ENCODE measurements around the gene ST7. TPM values are rescaled to one million over a fixed set of nuclear protein-coding genes. Genes with fewer than 3 reads are reported as not detected.

Gene ST7
- total and polyA plus RNA-seq, 2 of the 8 experiments (the other 6 are each of a cell fraction or from before 2014, with no cell fraction given) = 16.3 to 18.0 TPM

GRCh38 chr7:117130262-117130661 lies 177.0 kb downstream of the ST7 start:
- H3K23ac ChIP-seq (ENCODE audit: insufficient read length) = no peak overlapping the region
- no peak overlapping the region for H4K8ac ChIP-seq (ENCODE audit: extremely low read depth, insufficient read depth, low read length)
- H3K14ac ChIP-seq (ENCODE audit: insufficient read length) = no peak overlapping the region
- WGBS, 2 experiments (ENCODE audit: extremely low coverage in 1 of 2, insufficient coverage in 1 of 2, insufficient read length in 1 of 2, insufficient replicate concordance in 2 of 2, low coverage in 1 of 2, low lambda C conversion rate in 2 of 2, missing lambda C conversion rate in 1 of 2) = 92% methylated on average over 5 of the region's 5 CpGs; no CpG with 5 or more reads in 1 of the 2 experiments
- no peak overlapping the region for H2AK5ac ChIP-seq (ENCODE audit: low read depth, low read length)
- no peak overlapping the region for H3K4ac ChIP-seq (replicated peaks; ENCODE audit: insufficient read length, low read depth, low read length)
- no peaks in the 10 kb centered on the region for H4K20me1 ChIP-seq (replicated peaks in 1 of 2; ENCODE audit: control insufficient read depth in 1 of 2, insufficient read depth in 2 of 2, low read length in 2 of 2)
- H3K79me2 ChIP-seq (ENCODE audit: control insufficient read depth in 1 of 2, insufficient read depth in 2 of 2, low read length in 2 of 2) = no peaks in the 10 kb centered on the region
- no peak overlapping the region for H3K27ac ChIP-seq (ENCODE audit: low read depth, low read length)
- no peak overlapping the region for H3K18ac ChIP-seq (ENCODE audit: extremely low read depth, low read length)
- DNase-seq (ENCODE audit: low read depth in 1 of 2, low spot score in 2 of 2) (no peak), FAIRE-seq (no peak)
- H3K36me3 ChIP-seq (ENCODE audit: control insufficient read depth in 2 of 4, insufficient read depth in 4 of 4, low read length in 3 of 4) = no peaks in the 10 kb centered on the region; a peak in 1 of 8 replicates
- H3K4me2 ChIP-seq (ENCODE audit: insufficient read depth in 1 of 2, low read depth in 2 of 2, low read length in 2 of 2) = no peak overlapping the region
- no peak overlapping the region for H3K56ac ChIP-seq (replicated peaks; ENCODE audit: insufficient read length, low read depth, low read length)
- ChIA-PET POLR2A (ENCODE audit: partially characterized antibody) (no interaction called here), CTCF (ENCODE audit: partially characterized antibody) (interaction anchor here (0.6 to 1.0 kb wide), 2 partner anchors 59 to 118 kb away, joined by 3 to 4 read pairs; no protein-coding TSS in a partner anchor)
- no peaks in the 10 kb centered on the region for H3K79me1 ChIP-seq (ENCODE audit: low read depth, low read length)
- H2BK12ac ChIP-seq (ENCODE audit: low read depth, low read length) = no peak overlapping the region
- H2AFZ ChIP-seq (ENCODE audit: low read length) = no peak overlapping the region
- no peak overlapping the region for H4K91ac ChIP-seq (replicated peaks; ENCODE audit: insufficient read length, low read length)
- H2BK20ac ChIP-seq (ENCODE audit: low read length) = no peak overlapping the region
- H3K27me3 ChIP-seq (replicated peaks in 1 of 4; ENCODE audit: control insufficient read depth in 3 of 4, extremely low read depth in 1 of 4, insufficient read depth in 3 of 4, low read length in 3 of 4) = no peaks in the 10 kb centered on the region
- no peak overlapping the region for H4K5ac ChIP-seq (ENCODE audit: insufficient read length, low read depth, low read length)
- peaks cover 0 to 5% (median 3%) of the 10 kb centered on the region in 4 experiments; a peak in 4 of 7 replicates for H3K4me1 ChIP-seq (replicated peaks in 1 of 4; ENCODE audit: control insufficient read depth in 3 of 4, insufficient read depth in 4 of 4, low read length in 3 of 4)
- H2BK15ac ChIP-seq (ENCODE audit: low read length) = no peak overlapping the region
- H3K9me3 ChIP-seq (ENCODE audit: insufficient read depth in 2 of 2, low read depth in 1 of 2, low read length in 1 of 2) = no peaks in the 10 kb centered on the region
- no peak overlapping the region for H3K9ac ChIP-seq (replicated peaks in 1 of 4; ENCODE audit: extremely low read depth in 1 of 4, low read depth in 3 of 4, low read length in 3 of 4)
- H3K23me2 ChIP-seq (ENCODE audit: low read depth, low read length) = no peaks in the 10 kb centered on the region
- H2BK120ac ChIP-seq (replicated peaks; ENCODE audit: low read depth, low read length) = no peak overlapping the region
- H3K4me3 ChIP-seq (ENCODE audit: extremely low read depth in 1 of 4, insufficient read depth in 2 of 4, low read depth in 3 of 4, low read length in 4 of 4) = no peak overlapping the region
- H2BK5ac ChIP-seq (ENCODE audit: low read depth, low read length) = no peak overlapping the region
- TF ChIP-seq, protein P1, sequence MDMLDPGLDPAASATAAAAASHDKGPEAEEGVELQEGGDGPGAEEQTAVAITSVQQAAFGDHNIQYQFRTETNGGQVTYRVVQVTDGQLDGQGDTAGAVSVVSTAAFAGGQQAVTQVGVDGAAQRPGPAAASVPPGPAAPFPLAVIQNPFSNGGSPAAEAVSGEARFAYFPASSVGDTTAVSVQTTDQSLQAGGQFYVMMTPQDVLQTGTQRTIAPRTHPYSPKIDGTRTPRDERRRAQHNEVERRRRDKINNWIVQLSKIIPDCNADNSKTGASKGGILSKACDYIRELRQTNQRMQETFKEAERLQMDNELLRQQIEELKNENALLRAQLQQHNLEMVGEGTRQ (IDR thresholded peaks at IDR 0.05; ENCODE audit: low read length) = no peak
- TF ChIP-seq RAD21 (IDR thresholded peaks at IDR 0.05 in 1 of 2, conservative IDR thresholded peaks at IDR 0.05 in 1 of 2; ENCODE audit: low read depth in 2 of 2, low read length in 2 of 2) (no peak), HDAC2 (IDR thresholded peaks at IDR 0.05; ENCODE audit: borderline replicate concordance in 1 of 2, low read depth in 2 of 2, low read length in 2 of 2) (no peak), HDAC6 (IDR thresholded peaks at IDR 0.05; ENCODE audit: low read depth, low read length) (no peak), KDM5A (IDR thresholded peaks at IDR 0.05; ENCODE audit: low read length) (no peak), ZNF274 (IDR thresholded peaks at IDR 0.05; ENCODE audit: borderline replicate concordance, extremely low read depth, low read length) (no peak), SP2 (IDR thresholded peaks at IDR 0.05; ENCODE audit: low read length) (no peak), BACH1 (IDR thresholded peaks at IDR 0.05; ENCODE audit: low read length) (no peak), CEBPB (IDR thresholded peaks at IDR 0.05; ENCODE audit: low read depth, low read length) (no peak), NANOG (IDR thresholded peaks at IDR 0.05; ENCODE audit: insufficient read depth, low read depth, low read length, poor library complexity, severe bottlenecking) (no peak), CBX5 (IDR thresholded peaks at IDR 0.05; ENCODE audit: low read depth, low read length) (no peak), KDM1A (IDR thresholded peaks at IDR 0.05; ENCODE audit: borderline replicate concordance, low read length) (no peak), KDM4A (IDR thresholded peaks at IDR 0.05; ENCODE audit: low read depth, low read length, severe bottlenecking) (no peak)

Measured in H1 (cell line).